Kidney glomerular epithelial cell (primary cell): ENCODE results near the gene SEC11C.

Experiments used
- DNase-seq: peaks from one replicate; lab custom pipeline; 2025; lab: John Stamatoyannopoulos, UW

SEC11C gene

DNA sequence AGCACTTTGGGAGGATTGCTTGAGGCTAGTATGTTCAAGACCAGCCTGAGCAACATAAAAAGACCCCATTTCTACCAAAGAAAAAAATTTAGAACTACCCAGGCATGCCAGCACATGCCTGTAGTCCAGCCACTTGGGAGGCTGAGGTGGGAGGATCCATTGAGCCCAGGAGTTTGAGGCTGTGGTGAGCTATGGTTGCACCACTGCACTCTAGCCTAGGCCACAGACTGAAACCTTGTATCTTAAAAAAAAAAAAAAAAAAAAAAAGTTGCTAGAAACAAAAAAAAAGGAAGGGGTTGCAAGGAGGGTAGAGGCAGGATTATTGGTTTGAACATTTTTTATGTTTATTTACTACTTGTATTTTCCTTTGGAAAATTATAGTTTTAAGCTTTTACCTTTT lies 4.8 kb downstream of the SEC11C start:
- no peak for DNase-seq

DNA sequence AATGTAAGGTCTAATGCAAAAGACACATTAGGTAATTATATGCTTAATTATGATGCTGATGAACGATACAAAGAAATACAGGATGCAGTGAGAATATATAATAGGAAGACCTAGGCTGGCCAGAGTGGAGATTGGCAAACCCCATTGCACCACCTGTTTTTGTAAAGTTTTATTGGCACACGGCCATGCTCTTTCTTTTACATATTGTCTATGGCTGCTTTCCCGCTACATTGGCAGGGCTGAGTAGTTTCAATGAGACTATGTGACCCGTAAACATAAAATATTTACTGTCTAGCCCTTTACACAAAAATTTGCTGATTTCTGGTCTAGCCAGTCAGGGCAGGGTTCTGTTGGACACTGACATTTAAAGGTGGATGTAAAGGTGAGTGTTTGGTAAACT lies 5.4 kb downstream of the SEC11C start:
- DNase-seq = no peak

DNA sequence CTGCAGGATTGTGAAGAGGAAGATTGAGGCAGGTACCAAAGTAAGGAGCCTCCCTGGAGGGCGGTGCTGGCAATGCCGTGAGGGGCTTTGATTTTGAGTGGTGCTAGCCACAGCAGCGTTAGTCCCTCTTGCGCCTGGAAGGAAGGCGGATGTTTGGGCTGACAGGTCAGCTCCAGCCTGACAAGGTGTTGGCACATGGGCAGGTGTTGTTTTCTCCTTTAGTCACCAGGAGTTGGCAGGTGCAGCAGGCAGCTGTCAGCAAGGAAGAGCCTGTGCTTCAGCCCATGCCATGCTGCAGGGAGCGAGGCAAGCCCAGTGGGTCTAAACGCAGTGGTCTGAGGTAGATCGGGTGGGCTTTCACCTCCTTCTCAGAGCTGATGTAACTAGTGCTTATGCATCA lies 8.5 kb downstream of the SEC11C start:
- DNase-seq = no peak

DNA sequence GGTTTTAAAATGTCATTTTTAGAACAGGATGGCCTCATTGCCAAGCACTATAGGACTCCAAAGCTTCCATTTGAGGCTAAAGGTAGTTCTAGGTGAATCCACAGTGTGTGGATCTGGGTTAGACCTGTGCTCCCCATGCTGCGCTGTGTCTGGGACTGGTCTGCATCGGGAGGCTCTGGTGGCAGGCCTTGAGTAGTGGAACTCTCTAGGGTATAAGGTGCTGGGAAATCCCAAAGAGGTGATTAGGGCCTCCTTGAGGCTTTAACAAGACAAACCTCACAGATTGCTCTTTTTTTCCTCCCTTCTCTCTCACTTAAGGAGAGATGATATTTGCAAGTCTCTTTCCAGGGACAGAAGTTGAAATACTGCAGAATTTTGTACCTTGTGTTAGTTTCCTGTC lies 9.3 kb downstream of the SEC11C start:
- DNase-seq = no peak

DNA sequence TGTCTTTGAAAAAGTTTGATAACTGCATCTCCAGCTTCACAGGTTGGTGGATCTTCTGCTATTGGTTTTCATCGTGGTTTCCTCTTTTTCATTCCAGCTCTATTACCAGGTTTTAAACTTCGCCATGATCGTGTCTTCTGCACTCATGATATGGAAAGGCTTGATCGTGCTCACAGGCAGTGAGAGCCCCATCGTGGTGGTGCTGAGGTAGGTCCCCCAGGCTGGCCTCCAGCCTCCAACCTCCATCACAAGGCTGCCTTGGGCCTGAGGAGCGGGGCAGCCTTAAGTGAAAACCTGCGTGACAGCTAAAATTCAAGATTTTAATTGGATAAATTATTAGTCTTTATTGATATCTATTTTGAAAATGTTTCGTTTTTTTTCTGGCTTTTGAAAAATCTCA lies 9.7 kb downstream of the SEC11C start:
- DNase-seq = no peak

DNA sequence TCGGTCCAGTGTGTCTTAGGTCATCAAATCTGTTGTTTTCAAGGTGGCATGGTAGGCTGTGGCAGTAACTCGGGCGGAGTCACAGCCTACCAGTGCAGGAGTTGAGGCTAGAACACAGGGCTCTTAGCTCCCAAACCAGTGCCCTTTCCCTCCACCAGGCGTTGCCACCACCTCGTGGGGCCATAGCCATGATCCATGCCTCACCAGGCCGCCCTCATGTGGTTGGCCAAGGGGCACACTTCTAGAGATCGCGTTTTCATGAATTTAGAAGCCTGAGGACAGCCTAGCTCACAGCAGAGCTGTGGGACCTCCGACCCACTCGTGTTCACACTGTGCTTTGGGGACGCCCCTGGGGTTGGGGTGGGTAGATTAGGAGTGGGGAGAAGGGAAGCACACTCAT lies 10.6 kb downstream of the SEC11C start:
- DNase-seq = no peak

DNA sequence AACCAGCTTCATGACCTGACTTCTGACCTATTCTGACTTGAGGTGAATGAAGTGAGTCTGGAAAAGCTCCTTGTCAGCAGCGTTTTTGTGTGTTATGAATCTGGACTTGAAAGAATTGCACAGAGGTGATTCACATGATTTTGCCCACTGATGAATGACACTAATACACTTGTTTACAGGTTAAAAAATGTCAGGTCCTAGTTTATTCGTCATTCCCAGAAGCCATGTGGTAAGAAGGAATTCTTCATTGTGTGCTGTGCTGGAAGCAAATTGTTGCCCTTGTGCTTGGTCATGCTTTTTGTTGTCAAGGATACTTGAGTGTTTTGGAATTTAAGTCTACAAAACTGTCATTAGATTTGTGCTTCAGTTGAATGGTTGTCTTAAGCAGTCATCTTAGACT lies 15.5 kb downstream of the SEC11C start:
- peak; percentile 68 for DNase-seq

DNA sequence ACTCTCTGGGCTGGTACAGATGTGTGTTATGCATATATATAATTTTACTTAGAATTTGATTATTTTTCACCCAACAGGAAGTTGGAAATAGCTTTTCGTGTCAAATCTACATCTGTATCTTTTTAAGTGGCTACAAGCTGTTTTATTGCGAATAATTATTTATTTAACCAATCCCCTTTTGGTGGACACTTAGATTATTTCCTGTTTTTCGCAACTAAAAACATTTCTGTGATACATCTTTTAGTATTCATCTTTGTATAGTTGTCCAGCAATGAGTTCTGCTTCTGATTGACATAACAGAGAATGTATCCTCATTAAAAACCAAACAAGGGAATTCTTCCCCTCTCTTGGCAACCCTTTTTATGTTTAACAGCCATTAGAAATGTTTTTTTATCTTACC lies 16.6 kb downstream of the SEC11C start:
- no peak for DNase-seq

DNA sequence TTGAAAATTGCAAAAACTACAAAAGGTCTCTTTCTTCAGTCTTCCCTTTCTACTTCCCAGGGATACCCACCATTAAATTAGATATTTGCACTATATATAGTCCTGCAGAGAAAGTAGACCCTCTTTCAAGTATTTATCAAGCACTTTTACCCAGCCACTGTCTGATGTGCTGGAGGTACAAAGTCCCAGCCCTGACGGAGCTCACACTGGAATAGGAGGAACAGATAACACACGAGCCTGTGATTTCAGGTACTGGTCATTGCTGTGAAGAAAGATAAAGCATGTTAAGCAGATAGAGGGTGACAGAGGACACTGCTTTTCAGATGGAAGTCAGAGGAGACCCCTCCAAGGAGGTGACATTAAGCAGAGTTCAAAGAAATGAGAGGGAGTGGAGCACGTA lies 19.6 kb downstream of the SEC11C start:
- no peak for DNase-seq

DNA sequence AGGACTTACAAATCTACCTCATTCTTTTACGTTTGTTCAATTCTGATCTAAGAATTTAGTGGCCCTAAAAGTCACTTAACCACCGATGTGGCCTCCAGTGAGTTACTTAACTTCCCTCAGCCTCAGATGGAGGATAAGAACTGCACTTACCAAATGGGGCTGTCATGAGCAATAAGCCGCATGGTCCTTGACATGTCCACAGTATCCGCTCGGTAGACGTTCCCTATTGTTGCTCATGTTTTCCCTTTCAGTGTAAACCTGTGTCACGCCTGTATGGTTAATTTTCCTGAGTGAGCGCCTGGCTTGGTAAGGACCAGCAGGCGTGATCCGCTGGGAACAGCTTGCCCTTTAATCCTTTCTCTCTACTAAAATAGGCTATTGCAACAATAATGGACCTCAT lies 20.3 kb downstream of the SEC11C start:
- no peak for DNase-seq

DNA sequence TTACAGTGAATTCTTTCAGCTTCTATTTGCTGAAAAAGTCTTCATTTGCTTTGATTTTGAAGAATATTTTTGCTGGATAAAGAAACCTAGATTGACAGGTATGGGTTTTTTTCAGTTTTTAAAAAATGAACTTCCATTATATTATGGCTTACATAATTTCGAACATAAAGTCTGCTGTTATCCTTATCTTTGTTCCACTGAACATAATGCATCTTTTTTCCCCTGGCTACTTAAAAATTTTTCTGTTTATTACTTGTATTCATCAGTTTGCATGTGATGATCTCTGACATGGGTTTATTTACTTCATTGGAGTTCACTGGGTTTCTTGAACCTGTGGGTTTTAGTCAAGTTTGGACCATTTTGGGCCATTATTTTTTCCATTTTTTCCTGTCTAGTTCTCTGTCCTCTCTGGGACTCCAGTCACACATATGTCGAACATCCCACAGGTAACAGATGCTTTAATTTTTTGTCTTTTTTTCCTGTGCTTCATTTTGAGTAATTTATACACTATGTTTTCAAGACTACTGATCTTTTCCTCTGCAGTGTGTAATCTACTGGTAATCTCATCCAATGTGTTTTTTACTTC lies 33.1 kb downstream of the SEC11C start:
- DNase-seq = no peak

DNA sequence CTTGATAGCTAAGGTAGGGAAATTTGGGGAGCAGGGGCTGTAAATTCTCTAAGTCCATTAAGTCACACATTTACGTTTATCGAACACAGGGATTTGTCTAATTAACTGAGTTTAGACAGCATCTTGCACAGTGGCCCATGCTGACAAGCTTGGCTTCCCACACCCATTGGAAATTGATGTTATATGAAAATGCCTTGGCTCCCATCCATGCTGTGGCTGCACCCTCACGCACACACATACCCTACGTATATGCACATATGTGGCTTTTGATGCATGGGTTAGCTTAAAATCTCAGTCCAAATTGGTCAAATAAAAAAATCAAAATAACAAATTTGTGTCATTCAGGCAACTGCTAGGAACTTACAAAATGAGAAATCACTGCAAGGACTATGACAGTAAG lies 37.8 kb downstream of the SEC11C start:
- DNase-seq = no peak

DNA sequence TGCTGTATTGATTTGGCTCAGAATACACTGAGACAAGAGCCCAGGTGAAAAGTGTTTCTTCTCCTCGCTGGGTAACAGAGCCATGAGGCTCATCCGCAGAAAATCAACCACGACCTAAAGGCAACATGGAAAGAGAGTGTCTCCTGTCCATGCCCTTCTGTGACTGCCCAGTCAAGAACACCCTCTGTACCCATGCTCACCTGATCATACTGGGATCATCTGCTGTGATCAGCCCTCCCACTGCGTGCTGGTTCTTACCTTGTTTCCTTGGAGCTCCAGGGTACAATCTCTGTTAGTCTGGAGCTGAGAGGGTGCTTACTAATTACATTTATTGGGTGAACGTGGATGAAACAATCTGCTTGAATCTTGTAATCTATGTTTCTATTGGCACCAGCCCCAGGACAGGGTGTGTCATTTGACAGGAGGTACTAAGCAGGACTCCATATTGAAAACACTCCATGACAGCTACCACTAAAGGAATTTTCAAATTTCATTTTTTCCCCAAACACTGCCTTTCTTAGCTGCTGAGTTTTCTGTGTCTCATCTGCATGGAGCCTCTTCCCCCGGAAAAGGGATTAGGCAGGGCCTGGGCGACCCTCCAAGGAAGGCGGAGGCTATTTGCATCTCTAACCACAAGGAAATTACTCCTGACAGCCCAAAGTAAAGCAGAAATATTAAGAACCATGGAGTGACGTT lies 40.6 kb downstream of the SEC11C start:
- DNase-seq = no peak

DNA sequence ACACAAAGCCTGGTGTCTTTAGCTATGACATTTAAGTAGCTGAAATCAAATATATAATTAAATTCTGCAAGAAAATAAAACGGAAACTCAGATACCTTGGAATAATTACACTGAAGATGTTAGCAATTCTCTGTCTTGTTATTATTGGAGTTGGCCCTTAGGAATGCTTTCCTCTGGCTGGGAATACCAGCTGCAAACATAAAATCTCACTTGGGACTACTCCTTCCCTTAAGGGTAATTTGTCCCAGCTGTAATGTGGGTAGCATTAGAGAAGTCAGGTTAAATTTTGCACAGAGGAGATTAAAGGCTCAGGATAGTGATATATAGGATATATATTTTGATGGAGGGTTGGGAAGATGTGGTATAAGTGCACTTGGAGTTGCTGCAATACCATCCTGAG lies 43.0 kb downstream of the SEC11C start:
- DNase-seq = no peak

DNA sequence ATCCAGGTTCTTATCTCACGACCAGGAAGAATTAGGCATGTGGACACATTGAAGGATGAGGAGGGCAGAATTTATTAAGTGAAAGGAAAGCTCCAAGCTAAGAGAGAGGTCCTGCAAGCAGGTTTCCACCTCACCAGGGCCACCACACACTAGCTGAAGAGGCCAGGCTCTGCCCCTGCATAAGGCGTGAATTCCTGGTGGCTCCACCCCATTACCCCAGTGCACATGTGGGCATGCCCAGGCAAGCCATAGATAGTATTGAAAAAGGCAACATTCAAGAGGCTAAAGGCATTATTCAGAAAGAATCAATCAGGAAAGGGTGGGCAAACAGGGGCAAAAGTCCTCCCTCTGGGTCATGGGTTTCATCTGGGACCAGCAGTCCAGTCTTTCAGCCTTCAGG lies 49.3 kb downstream of the SEC11C start:
- no peak for DNase-seq

DNA sequence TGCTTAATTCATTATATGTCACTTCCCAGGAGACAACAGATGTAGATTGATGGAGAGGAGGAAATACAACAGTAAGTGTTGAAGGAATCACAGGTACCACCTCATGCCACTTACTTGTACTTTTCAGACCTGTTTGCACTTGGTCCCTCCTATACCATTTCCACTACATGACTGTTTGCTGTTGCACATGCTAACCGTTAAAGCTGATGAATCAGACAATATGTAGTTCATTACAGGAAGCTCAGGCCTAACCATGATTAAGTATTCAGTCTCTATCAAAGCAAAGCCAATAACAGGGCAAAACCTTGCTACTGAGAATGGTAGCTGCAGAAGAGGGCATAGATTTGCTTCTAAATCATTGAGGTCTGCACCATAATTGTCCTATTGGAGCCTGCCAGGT lies 50.1 kb downstream of the SEC11C start:
- DNase-seq = no peak

DNA sequence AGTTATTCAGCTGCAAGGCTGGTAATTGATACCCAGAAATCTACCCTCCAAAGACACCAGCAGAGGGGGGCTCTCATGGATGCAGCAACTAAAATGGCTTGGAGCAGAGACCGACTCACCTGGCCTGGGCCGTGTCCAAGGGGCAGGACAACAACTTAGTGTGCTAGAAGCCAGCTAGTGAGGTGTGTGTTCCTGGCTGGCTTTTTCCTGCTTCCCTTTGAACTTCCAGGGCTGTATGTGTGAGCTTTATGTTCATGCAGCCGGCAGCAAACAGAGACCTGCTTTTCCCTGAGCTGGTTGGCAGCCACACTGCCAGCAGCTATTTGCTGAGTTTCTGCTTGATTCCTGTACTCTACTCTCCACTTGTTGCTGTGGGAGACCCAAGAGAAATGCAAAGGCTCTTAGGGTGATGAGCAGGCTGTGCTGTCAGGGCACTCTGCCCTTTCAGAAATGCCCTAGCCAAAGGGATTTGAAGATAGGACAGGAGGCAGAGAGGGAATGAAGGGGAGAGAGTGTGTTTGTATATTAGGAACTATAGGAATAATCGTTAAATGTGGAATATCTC lies 56.6 kb downstream of the SEC11C start:
- DNase-seq = no peak

DNA sequence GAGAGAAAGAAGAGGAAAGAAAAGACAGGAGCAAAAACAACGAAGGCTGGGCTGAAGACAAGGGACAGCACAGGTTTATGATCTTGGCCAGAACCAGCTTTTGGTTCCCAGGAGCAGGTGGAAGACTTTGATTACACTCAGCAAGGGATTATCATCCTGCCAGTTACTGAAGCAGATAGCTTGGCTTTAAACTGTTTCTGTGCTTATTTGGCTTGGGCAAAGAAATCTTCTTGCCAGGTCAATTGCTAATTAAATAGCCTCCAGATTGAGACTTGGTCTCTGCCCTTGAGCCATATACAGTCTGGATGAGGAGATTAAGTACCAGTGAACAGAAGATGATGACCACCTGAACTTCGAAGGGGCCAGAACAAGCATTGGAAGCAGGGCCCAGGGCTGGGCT lies 58.0 kb downstream of the SEC11C start:
- no peak for DNase-seq

DNA sequence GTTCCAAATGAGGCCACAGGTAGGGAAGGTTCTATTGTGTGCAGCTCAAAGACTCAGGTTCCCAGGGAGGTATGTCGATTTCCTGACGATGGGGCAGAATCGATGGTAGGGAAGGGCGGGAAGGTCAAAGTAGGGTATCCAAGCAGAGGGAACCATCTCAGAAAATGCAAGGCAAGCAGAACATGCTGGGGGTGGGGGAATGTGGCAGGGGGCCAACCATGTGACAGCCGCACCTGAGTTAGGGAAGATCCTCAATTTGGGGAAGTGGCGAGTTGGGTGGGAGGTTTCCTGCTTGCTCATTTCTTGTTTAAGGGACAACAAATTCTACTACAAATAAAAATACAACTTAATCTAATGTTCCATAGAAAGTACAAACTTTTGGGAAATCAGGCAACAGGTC lies 58.5 kb downstream of the SEC11C start:
- no peak for DNase-seq

DNA sequence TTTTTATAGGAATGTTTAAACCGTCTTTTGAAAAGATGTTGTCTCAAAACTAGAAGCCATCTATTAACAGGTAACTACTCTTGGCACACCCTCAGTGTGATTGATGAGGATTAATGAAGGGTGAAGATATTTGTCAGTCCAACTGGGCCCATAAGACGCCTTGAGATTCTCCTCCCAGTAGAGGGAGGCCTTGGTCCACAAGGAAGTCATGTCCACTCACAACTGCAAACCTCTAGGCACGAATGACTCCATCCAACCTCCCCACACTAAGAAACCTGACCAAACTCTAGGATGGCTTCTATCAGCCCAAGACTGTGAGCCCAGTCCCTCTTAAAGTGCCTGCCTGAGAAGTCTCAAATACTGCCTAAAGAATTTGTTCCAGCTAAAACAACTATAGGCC lies 61.1 kb downstream of the SEC11C start:
- no peak for DNase-seq

DNA sequence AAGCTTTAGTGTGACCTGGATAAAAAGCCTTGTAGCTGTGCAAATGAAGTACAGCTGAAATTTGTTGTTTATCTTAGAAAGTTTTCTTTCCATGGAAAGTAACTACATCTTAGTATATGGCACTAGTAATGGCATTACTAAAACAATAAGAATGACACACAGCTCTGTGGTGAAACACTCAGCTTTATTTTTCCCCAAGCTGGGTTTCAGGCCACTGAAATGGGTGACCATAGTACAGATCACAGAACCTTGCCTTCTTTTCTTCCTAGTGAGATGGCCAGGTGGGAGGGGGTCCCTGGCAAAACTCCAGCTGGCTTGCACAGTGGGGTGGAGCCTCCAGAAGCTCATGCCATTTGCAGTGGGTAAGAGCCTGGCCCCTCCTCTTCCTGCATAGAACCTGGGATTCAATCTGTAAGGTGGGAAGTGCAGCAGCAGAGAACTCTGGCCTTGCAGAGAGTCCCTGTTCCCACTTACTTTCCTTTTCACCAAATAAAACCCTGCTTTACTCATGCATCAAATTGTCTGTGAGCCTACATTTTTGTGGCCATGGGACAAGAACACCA lies 62.7 kb downstream of the SEC11C start:
- DNase-seq = no peak

DNA sequence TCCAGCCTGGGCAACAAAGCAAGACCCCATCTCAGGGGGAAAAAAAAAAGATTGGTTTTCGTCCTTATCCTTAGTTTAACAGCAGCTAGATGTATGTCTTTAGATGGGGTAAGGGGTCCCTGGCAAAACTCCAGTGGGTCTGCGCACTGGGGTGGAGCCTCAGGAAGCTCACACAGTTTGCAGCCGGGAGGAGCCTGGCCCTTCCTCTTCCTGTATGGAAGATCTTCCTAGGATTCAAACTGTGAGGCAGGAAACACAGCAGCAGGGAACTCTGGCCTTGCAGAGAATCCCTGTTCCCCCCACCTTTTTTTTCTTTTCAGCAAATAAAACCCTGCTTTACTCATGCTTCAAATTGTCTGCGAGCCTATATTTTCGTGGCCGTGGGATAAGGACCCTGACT lies 67.8 kb downstream of the SEC11C start:
- no peak for DNase-seq
